WTC11 (cell line): ENCODE results near the gene ALOX12.

ENCODE experiments used
- CREM ChIP-seq: sonication (generic); formaldehyde crosslinking; IDR thresholded peaks from 2 replicates; pipeline ENCODE4 v1.8.1; 2022; ENCODE audit warnings: mild to moderate bottlenecking, missing genetic modification reagents, moderate library complexity
- ELF4 ChIP-seq: sonication (generic); formaldehyde crosslinking; IDR thresholded peaks from 2 replicates; pipeline ENCODE4 v1.8.1; 2022; ENCODE audit warnings: low read depth, mild to moderate bottlenecking, moderate library complexity, missing genetic modification reagents
- NFYB ChIP-seq: sonication (generic); formaldehyde crosslinking; conservative IDR thresholded peaks from 2 replicates; pipeline ENCODE4 v1.8.0; 2022; ENCODE audit warnings: low read depth, missing genetic modification reagents
- NR2C2 ChIP-seq: sonication (generic); formaldehyde crosslinking; IDR thresholded peaks from 2 replicates; pipeline ENCODE4 v1.8.0; 2022; ENCODE audit warnings: mild to moderate bottlenecking, missing genetic modification reagents
- SMAD3 ChIP-seq: sonication (generic); formaldehyde crosslinking; IDR thresholded peaks from 2 replicates; pipeline ENCODE4 v1.8.0; 2022; ENCODE audit warnings: missing genetic modification reagents, mild to moderate bottlenecking, borderline replicate concordance
- TF ChIP-seq, protein P1 (sequence below): fragments of 200-600 bp; IDR thresholded peaks from 2 replicates; pipeline ENCODE4 v1.8.0; 2022; ENCODE audit warnings: antibody characterized with exemption
- TF ChIP-seq, protein P2 (sequence below): sonication (generic); formaldehyde crosslinking; IDR thresholded peaks from 2 replicates; pipeline ENCODE4 v1.8.1; 2023; ENCODE audit warnings: mild to moderate bottlenecking, missing genetic modification reagents, moderate library complexity
- TF ChIP-seq, protein P3 (sequence below): sonication (generic); formaldehyde crosslinking; IDR thresholded peaks from 2 replicates; pipeline ENCODE4 v1.8.1; 2022; ENCODE audit warnings: mild to moderate bottlenecking, missing genetic modification reagents, moderate library complexity, borderline replicate concordance
- TF ChIP-seq, protein P4 (sequence below): sonication (generic); formaldehyde crosslinking; IDR thresholded peaks from 2 replicates; pipeline ENCODE4 v1.8.1; 2022; ENCODE audit warnings: low read depth, missing genetic modification reagents, borderline replicate concordance
- TF ChIP-seq, protein P5 (sequence below): sonication (generic); formaldehyde crosslinking; IDR thresholded peaks from 2 replicates; pipeline ENCODE4 v1.8.1; 2022; ENCODE audit warnings: low read depth, mild to moderate bottlenecking, moderate library complexity, missing genetic modification reagents, borderline replicate concordance
- TF ChIP-seq, protein P6 (sequence below): sonication (generic); formaldehyde crosslinking; IDR thresholded peaks from 2 replicates; pipeline ENCODE4 v1.8.0; 2023; ENCODE audit warnings: missing genetic modification reagents, mild to moderate bottlenecking, borderline replicate concordance
- TF ChIP-seq, protein P7 (sequence below): sonication (generic); formaldehyde crosslinking; IDR thresholded peaks from 2 replicates; pipeline ENCODE4 v1.8.0; 2023; ENCODE audit warnings: mild to moderate bottlenecking, missing genetic modification reagents
- TF ChIP-seq, protein P8 (sequence below): fragments of 250-450 bp; sonication (Bioruptor Pico); conservative IDR thresholded peaks from 2 replicates; pipeline ENCODE4 v1.9.0; 2021; ENCODE audit warnings: mild to moderate bottlenecking

DNA sequence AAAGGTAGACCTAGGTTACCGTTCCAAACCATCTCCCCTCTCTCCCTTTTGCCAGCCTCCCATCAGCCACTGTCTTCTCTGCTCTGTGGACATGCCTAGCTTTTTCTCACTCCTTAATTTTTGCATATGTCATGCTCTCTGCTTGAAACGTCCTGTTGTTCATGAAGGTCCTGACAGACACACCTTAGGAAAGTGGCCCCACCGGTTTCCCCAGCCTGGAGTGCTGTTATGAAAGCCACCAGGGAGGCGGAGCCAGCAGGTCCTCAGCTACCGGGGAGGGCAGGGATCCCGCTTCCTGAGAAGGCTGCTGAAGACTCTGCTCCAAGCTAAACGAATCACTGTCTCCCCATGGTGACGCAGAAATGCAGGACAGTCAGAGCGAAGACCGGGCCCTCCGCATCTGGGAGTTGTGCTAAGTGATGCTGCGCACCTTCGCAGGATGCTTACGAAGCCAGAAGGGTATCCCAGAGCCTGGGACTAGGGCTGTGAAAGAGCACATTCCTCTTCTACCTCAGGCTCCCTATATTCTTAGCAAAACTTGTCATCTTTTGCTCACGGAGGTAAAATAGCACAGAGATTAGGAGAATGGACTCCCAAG lies 50.4 kb downstream of the ALOX12 start:
- TF ChIP-seq, protein P1, sequence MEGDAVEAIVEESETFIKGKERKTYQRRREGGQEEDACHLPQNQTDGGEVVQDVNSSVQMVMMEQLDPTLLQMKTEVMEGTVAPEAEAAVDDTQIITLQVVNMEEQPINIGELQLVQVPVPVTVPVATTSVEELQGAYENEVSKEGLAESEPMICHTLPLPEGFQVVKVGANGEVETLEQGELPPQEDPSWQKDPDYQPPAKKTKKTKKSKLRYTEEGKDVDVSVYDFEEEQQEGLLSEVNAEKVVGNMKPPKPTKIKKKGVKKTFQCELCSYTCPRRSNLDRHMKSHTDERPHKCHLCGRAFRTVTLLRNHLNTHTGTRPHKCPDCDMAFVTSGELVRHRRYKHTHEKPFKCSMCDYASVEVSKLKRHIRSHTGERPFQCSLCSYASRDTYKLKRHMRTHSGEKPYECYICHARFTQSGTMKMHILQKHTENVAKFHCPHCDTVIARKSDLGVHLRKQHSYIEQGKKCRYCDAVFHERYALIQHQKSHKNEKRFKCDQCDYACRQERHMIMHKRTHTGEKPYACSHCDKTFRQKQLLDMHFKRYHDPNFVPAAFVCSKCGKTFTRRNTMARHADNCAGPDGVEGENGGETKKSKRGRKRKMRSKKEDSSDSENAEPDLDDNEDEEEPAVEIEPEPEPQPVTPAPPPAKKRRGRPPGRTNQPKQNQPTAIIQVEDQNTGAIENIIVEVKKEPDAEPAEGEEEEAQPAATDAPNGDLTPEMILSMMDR = no peak; the same call in none of the 2 replicates
- TF ChIP-seq CREM (CRISPR knock-in tag) (no peak), ELF4 (CRISPR knock-in tag) (no peak), NFYB (CRISPR knock-in tag) (no peak), NR2C2 (CRISPR knock-in tag) (no peak), SMAD3 (CRISPR knock-in tag) (no peak)
- TF ChIP-seq, protein P2, sequence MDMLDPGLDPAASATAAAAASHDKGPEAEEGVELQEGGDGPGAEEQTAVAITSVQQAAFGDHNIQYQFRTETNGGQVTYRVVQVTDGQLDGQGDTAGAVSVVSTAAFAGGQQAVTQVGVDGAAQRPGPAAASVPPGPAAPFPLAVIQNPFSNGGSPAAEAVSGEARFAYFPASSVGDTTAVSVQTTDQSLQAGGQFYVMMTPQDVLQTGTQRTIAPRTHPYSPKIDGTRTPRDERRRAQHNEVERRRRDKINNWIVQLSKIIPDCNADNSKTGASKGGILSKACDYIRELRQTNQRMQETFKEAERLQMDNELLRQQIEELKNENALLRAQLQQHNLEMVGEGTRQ (CRISPR knock-in tag) = no peak
- TF ChIP-seq, protein P3, sequence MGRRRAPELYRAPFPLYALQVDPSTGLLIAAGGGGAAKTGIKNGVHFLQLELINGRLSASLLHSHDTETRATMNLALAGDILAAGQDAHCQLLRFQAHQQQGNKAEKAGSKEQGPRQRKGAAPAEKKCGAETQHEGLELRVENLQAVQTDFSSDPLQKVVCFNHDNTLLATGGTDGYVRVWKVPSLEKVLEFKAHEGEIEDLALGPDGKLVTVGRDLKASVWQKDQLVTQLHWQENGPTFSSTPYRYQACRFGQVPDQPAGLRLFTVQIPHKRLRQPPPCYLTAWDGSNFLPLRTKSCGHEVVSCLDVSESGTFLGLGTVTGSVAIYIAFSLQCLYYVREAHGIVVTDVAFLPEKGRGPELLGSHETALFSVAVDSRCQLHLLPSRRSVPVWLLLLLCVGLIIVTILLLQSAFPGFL (CRISPR knock-in tag) = no peak
- TF ChIP-seq, protein P4, sequence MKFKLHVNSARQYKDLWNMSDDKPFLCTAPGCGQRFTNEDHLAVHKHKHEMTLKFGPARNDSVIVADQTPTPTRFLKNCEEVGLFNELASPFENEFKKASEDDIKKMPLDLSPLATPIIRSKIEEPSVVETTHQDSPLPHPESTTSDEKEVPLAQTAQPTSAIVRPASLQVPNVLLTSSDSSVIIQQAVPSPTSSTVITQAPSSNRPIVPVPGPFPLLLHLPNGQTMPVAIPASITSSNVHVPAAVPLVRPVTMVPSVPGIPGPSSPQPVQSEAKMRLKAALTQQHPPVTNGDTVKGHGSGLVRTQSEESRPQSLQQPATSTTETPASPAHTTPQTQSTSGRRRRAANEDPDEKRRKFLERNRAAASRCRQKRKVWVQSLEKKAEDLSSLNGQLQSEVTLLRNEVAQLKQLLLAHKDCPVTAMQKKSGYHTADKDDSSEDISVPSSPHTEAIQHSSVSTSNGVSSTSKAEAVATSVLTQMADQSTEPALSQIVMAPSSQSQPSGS = no peak
- TF ChIP-seq, protein P5, sequence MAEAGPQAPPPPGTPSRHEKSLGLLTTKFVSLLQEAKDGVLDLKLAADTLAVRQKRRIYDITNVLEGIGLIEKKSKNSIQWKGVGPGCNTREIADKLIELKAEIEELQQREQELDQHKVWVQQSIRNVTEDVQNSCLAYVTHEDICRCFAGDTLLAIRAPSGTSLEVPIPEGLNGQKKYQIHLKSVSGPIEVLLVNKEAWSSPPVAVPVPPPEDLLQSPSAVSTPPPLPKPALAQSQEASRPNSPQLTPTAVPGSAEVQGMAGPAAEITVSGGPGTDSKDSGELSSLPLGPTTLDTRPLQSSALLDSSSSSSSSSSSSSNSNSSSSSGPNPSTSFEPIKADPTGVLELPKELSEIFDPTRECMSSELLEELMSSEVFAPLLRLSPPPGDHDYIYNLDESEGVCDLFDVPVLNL (CRISPR knock-in tag) = no peak
- TF ChIP-seq, protein P6, sequence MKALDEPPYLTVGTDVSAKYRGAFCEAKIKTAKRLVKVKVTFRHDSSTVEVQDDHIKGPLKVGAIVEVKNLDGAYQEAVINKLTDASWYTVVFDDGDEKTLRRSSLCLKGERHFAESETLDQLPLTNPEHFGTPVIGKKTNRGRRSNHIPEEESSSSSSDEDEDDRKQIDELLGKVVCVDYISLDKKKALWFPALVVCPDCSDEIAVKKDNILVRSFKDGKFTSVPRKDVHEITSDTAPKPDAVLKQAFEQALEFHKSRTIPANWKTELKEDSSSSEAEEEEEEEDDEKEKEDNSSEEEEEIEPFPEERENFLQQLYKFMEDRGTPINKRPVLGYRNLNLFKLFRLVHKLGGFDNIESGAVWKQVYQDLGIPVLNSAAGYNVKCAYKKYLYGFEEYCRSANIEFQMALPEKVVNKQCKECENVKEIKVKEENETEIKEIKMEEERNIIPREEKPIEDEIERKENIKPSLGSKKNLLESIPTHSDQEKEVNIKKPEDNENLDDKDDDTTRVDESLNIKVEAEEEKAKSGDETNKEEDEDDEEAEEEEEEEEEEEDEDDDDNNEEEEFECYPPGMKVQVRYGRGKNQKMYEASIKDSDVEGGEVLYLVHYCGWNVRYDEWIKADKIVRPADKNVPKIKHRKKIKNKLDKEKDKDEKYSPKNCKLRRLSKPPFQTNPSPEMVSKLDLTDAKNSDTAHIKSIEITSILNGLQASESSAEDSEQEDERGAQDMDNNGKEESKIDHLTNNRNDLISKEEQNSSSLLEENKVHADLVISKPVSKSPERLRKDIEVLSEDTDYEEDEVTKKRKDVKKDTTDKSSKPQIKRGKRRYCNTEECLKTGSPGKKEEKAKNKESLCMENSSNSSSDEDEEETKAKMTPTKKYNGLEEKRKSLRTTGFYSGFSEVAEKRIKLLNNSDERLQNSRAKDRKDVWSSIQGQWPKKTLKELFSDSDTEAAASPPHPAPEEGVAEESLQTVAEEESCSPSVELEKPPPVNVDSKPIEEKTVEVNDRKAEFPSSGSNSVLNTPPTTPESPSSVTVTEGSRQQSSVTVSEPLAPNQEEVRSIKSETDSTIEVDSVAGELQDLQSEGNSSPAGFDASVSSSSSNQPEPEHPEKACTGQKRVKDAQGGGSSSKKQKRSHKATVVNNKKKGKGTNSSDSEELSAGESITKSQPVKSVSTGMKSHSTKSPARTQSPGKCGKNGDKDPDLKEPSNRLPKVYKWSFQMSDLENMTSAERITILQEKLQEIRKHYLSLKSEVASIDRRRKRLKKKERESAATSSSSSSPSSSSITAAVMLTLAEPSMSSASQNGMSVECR (CRISPR knock-in tag) = no peak
- TF ChIP-seq, protein P7, sequence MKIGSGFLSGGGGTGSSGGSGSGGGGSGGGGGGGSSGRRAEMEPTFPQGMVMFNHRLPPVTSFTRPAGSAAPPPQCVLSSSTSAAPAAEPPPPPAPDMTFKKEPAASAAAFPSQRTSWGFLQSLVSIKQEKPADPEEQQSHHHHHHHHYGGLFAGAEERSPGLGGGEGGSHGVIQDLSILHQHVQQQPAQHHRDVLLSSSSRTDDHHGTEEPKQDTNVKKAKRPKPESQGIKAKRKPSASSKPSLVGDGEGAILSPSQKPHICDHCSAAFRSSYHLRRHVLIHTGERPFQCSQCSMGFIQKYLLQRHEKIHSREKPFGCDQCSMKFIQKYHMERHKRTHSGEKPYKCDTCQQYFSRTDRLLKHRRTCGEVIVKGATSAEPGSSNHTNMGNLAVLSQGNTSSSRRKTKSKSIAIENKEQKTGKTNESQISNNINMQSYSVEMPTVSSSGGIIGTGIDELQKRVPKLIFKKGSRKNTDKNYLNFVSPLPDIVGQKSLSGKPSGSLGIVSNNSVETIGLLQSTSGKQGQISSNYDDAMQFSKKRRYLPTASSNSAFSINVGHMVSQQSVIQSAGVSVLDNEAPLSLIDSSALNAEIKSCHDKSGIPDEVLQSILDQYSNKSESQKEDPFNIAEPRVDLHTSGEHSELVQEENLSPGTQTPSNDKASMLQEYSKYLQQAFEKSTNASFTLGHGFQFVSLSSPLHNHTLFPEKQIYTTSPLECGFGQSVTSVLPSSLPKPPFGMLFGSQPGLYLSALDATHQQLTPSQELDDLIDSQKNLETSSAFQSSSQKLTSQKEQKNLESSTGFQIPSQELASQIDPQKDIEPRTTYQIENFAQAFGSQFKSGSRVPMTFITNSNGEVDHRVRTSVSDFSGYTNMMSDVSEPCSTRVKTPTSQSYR (CRISPR knock-in tag) = no peak
- TF ChIP-seq, protein P8, sequence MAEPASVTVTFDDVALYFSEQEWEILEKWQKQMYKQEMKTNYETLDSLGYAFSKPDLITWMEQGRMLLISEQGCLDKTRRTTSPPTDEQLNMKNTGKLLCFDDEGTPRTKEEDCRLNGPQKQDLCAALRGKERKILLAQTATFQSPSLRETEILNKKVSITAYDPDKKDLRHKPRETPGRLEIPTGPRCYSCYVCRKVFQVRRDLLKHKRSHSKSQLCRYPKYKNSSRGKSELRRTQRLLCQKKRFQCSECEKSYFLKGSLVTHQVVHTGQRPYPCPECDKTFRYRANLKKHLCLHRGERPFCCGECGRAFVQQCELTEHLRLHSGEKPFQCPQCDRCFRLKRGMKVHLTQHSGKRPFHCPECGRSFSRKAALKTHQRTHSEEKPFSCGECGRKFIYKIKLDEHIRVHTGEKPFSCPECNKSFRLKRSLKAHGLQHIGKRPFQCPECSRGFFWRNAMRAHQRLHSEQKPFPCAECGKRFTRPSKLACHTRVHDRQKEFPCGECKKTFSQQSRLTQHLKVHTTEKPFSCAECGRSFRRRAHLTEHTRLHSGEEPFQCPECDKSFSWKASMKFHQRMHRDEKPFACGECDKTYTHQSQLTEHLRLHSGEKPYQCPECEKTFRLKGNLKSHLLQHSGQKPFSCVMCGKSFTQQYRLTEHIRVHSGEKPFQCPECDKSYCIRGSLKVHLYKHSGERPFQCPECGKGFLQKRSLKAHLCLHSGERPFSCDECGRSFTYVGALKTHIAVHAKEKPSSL (CRISPR knock-in tag) = no peak
